Measurements from ENCODE around the gene DPP6.
"Not testable (repeated sequence)": the region's sequence is repeated elsewhere in the genome, so short reads cannot be mapped to it uniquely, and the experiment has no call there.

The DPP6 gene

GRCh38 chr7:154051643-154052529, at the start of gene DPP6:
Gene DPP6 (plus strand): TSS chr7:154052398.
- CTCF ChIA-PET; POLR2A ChIA-PET; DNase-seq (ENCODE audit: extremely low spot score): not testable (repeated sequence)

- DNase-seq (ENCODE audit: extremely low spot score); POLR2A ChIA-PET; CTCF ChIA-PET: not testable (repeated sequence)
Measured at GRCh38 chr7:154009423-154009911, 42.7 kb upstream of the DPP6 start.

GRCh38 chr7:154010726-154011568, 41.3 kb upstream of the DPP6 start:
- CTCF ChIA-PET; POLR2A ChIA-PET; DNase-seq (ENCODE audit: extremely low spot score): not testable (repeated sequence)

- POLR2A ChIA-PET; CTCF ChIA-PET; DNase-seq (ENCODE audit: extremely low spot score): not testable (repeated sequence)
Measured at GRCh38 chr7:154012800-154013199, 39.4 kb upstream of the DPP6 start.

DNA sequence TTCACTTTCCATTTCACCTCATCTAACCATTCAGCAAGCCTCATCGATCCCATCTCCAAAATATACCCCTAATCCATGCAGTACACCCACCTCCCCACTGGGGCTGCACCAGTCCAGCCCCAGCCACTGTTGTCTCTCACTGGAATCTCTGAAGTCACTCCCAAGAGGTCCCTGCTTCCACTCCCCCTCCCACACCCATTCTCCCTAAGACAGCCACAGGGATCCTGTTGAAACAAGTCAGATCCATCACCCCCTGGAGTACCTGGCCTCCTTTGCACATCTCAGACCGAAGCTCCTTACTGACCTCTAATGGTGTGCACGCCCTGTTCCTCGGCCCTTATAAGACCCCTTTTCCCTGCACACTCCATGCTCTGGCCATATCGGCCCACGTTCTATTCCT, 36.6 kb upstream of the DPP6 start:
- DNase-seq (ENCODE audit: extremely low spot score); CTCF ChIA-PET; POLR2A ChIA-PET: not testable (repeated sequence)

GRCh38 chr7:154018354-154018753, 33.8 kb upstream of the DPP6 start:
- DNase-seq (ENCODE audit: extremely low spot score); CTCF ChIA-PET; POLR2A ChIA-PET: not testable (repeated sequence)

GRCh38 chr7:154027805-154028204, 24.4 kb upstream of the DPP6 start:
- POLR2A ChIA-PET; CTCF ChIA-PET; DNase-seq (ENCODE audit: extremely low spot score): not testable (repeated sequence)

GRCh38 chr7:154030476-154031080, 21.6 kb upstream of the DPP6 start:
- DNase-seq (ENCODE audit: extremely low spot score): not testable (repeated sequence)

DNA sequence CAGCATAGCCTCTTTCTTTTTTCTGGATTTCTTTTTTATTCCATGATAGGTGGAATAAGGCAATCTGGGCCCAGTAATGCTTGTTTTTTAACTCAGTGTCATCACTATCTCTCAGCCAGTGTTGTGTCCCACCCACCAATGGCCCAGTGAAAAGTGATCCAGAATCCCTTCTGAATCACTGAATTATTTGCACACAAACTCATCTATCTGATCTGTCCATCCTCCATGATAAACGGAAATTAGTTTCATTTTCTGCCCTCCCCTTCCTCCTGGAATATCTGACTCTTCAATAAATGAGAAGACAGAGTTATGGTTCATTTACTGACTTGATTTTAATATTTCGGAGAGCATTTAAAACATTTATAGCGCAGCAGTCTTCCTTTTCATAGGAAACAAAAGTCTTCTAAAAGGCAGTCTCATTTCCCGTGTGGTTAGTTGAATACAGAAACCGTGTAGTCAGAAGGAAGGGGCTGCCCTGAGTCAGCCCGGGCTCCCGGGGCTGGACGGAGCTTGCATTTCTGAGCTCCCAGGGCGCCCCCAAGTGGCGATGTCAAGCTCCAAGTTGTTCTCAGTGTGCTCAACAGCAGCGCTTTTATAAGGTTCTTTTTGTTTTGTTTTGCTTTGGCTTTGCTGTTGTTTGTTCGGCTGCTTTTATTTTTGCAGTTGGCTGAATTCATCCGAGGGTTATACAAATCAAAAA, 12.6 kb upstream of the DPP6 start:
- CTCF ChIA-PET, POLR2A ChIA-PET: not testable (repeated sequence)

More at GRCh38 chr7:154030476-154031080, 21.6 kb upstream of the DPP6 start:
- POLR2A ChIA-PET, CTCF ChIA-PET: not testable (repeated sequence)

DNA sequence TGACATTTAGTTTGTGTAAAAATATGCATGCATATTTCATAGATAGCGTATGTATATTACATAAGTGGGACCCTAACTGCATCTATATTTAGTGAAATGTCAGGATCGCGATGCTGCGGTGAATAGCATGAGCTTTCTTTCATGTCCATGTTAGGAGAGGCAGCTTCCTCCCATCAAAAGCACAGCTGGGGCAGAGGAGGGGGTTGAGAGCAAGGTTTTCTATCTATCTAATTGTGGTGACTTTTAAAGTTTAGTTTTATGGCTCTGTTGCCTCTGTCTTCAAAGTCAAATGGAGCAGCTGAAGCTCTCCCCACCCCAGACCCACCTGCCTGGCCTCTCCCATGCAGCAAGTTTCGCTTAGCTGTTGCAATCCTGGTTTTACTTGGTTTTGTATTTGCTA, 1.8 kb upstream of the DPP6 start:
- DNase-seq (ENCODE audit: extremely low spot score); CTCF ChIA-PET; POLR2A ChIA-PET: not testable (repeated sequence)

More for the DNA sequence above, 12.6 kb upstream of the DPP6 start:
- DNase-seq (ENCODE audit: extremely low spot score): not testable (repeated sequence)

GRCh38 chr7:154051006-154051642, 1.1 kb upstream of the DPP6 start:
- POLR2A ChIA-PET; CTCF ChIA-PET; DNase-seq (ENCODE audit: extremely low spot score): not testable (repeated sequence)

DNA sequence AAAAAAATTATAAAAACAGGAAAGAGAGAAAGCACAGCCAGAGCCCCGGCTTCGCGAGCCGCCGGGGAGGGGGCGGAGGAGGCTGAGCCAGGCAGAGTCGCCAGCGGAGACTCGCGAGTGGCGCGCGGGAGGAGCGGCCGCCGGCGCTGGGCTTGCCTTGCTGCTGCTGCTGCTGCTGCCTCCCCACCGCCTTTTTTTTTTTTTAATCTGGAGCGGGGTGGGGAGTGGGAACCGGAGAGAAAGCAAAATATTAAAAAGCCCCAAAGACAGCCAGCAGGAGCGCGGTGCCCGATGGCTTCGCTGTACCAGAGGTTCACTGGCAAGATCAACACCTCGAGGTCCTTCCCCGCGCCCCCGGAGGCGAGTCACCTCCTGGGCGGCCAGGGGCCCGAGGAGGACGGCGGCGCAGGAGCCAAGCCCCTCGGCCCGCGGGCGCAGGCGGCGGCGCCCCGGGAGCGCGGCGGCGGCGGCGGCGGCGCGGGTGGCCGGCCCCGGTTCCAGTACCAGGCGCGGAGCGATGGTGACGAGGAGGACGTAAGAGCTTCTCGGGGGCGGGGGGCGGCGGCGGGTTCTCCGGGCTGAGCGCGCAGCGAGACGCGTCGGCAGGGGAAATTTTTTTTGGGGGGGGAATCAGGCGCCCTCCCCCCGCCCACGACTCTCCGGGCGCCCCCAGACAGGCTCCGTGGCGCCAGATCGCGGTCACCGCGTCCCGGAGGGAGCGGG, 493 bp downstream of the DPP6 start:
- DNase-seq (ENCODE audit: extremely low spot score); POLR2A ChIA-PET; CTCF ChIA-PET: not testable (repeated sequence)

- CTCF ChIA-PET; DNase-seq (ENCODE audit: extremely low spot score); POLR2A ChIA-PET: not testable (repeated sequence)
Measured at GRCh38 chr7:154053466-154054312, 1.5 kb downstream of the DPP6 start.

DNA sequence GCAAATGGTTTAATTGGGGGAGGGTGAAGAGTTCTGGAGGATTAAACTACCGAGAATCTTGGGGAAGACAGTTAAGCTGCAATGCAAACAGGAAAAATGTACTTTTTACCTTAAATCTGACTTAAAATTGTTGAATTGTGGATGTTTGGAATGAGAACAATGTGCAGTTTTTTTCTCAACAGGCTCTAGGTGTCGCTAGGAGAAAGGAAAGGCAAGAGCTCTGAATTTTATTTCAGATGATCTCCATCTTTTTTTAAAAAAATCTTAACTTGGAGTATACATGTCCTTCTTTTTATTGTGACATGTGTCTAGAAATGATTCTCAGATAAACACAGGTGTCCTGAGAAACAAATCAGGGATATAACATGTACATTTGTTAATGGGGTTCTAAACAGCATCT, 2.5 kb downstream of the DPP6 start:
- CTCF ChIA-PET; POLR2A ChIA-PET; DNase-seq (ENCODE audit: extremely low spot score): not testable (repeated sequence)

DNA sequence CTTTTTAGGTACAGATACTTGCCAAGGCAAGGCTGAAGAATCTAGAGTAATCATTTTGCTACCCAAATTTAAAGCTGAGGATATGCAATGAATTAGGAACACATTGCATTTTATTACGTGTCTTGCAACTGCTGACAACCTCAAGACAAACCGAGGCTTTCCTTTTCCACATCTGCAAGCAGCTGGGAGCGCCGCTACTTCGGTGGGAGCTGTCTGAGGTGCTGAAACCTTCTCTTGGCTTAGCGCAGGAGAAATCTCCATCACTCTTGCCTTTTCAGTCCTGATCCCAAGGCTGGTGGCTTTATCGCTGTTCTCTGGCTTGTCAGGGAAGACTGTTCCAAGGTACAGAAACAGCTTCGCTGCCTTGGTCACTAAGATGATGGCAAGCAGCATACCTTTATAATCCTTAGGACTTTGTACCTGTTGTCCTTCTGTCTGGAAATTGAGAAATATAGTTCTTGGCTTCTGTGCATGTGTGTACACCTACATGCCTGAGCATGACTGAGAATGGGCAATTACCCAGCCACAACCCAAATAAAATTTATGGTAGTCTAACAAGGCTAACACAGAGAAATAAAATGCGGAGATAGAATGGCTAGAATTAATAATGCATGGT, 3.4 kb downstream of the DPP6 start:
- CTCF ChIA-PET, POLR2A ChIA-PET: not testable (repeated sequence)
- DNase-seq (ENCODE audit: extremely low spot score): peak; percentile 17

GRCh38 chr7:154058783-154059182, 6.6 kb downstream of the DPP6 start:
- CTCF ChIA-PET; DNase-seq (ENCODE audit: extremely low spot score); POLR2A ChIA-PET: not testable (repeated sequence)

All from HEK293T (cell line).